ENCODE data around the gene MORC1. TPM values are rescaled to one million over a fixed set of nuclear protein-coding genes. Genes with fewer than 3 reads are reported as not detected.

MORC1 gene
- polyA plus RNA-seq, 2 of the 4 experiments (the other 2 are of a cell fraction) = not detected

GRCh38 chr3:109021556-109021955 is 96.4 kb downstream of the MORC1 start:
- H3K4me2 ChIP-seq = no peak overlapping the region
- FAIRE-seq = no peak
- no peak overlapping the region for H3K4me3 ChIP-seq
- no peaks in the 10 kb centered on the region for H3K4me1 ChIP-seq
- no peak for DNase-seq (ENCODE audit: low read depth in 1 of 2, low spot score in 1 of 2)
- no peak for ATAC-seq
- 10% methylated on average over 1 of the region's 1 CpG for WGBS (ENCODE audit: missing lambda C conversion rate)
- H3K9me3 ChIP-seq = no peaks in the 10 kb centered on the region
- POLR2A ChIA-PET = no interaction called here
- CTCF ChIA-PET = no interaction called here
- TF ChIP-seq MAFK (IDR thresholded peaks at IDR 0.05; ENCODE audit: partially characterized antibody) = no peak
- TF ChIP-seq HEYL (CRISPR knock-in tag; IDR thresholded peaks at IDR 0.05) = no peak
- TF ChIP-seq CEBPB (IDR thresholded peaks at IDR 0.05) = no peak
- no peak for TF ChIP-seq ELK1 (IDR thresholded peaks at IDR 0.05; ENCODE audit: low read depth, low read length)
- H3K27ac ChIP-seq = no peak overlapping the region

- DNase-seq (ENCODE audit: low read depth in 1 of 2, low spot score in 1 of 2) = peak in 1 of 2 experiments; percentile 18
- FAIRE-seq = no peak
- CTCF ChIA-PET = interaction anchor here (0.8 to 1.8 kb wide), 3 partner anchors 13 to 206 kb away, joined by 3 to 5 read pairs (median 4); no protein-coding TSS in a partner anchor
- H3K27ac ChIP-seq = no peak overlapping the region
- ATAC-seq = peak in 1 of 2 experiments; percentile 63; a peak in 3 of 6 replicates
- no peaks in the 10 kb centered on the region for H3K9me3 ChIP-seq
- H3K4me1 ChIP-seq = no peaks in the 10 kb centered on the region
- no peak overlapping the region for H3K4me3 ChIP-seq
- POLR2A ChIA-PET = no interaction called here
- H3K4me2 ChIP-seq = no peak overlapping the region
- WGBS (ENCODE audit: missing lambda C conversion rate) = 25% methylated on average over 6 of the region's 6 CpGs
- 0 out of 3 replicates have a peak, but pooled peaks have one; percentile 18 for TF ChIP-seq CTCF (IDR thresholded peaks at IDR 0.05)
- peak; percentile 29; the same call in 2 of the 3 replicates for TF ChIP-seq SMC3 (IDR thresholded peaks at IDR 0.05)
- no peak for TF ChIP-seq HEYL (CRISPR knock-in tag; IDR thresholded peaks at IDR 0.05)
- 0 out of 5 replicates have a peak, but pooled peaks of 1 of the 2 experiments have one; percentile 15 for TF ChIP-seq RAD21 (conservative IDR thresholded peaks at IDR 0.05 in 1 of 2, IDR thresholded peaks at IDR 0.05 in 1 of 2)
Observed at GRCh38 chr3:109018828-109019227, 99.1 kb downstream of the MORC1 start.

GRCh38 chr3:109005443-109005842 is 112.5 kb downstream of the MORC1 start:
- CTCF ChIA-PET = interaction anchor here (1.0 kb wide), 1 partner anchor 13 kb away, joined by 4 read pairs; no protein-coding TSS in a partner anchor
- no peak for ATAC-seq
- H3K27ac ChIP-seq = no peak overlapping the region
- no peak overlapping the region for H3K4me2 ChIP-seq
- H3K4me1 ChIP-seq = no peaks in the 10 kb centered on the region
- no peak for TF ChIP-seq MYC (IDR thresholded peaks at IDR 0.05; ENCODE audit: borderline replicate concordance, low read length)
- TF ChIP-seq ESRRA (IDR thresholded peaks at IDR 0.05; ENCODE audit: borderline replicate concordance, low read length) = no peak
- TF ChIP-seq KDM5A (IDR thresholded peaks at IDR 0.05) = no peak
- no peak for TF ChIP-seq TFCP2L1 (CRISPR knock-in tag; IDR thresholded peaks at IDR 0.05)
- no peak for TF ChIP-seq RFX5 (IDR thresholded peaks at IDR 0.05)
- TF ChIP-seq CEBPB (IDR thresholded peaks at IDR 0.05) = no peak
- no peak for TF ChIP-seq USF2 (IDR thresholded peaks at IDR 0.05)
- TF ChIP-seq HDAC2 (IDR thresholded peaks at IDR 0.05) = no peak
- TF ChIP-seq CHD4 (IDR thresholded peaks at IDR 0.05; ENCODE audit: borderline replicate concordance) = no peak
- TF ChIP-seq MAX (IDR thresholded peaks at IDR 0.05) = no peak
- TF ChIP-seq RAD21 (conservative IDR thresholded peaks at IDR 0.05 in 1 of 2, IDR thresholded peaks at IDR 0.05 in 1 of 2) = no peak
- TF ChIP-seq EP300 (IDR thresholded peaks at IDR 0.05) = no peak
- TF ChIP-seq POLR2AphosphoS2 (conservative IDR thresholded peaks at IDR 0.05; ENCODE audit: low read length) = no peak
- TF ChIP-seq FOSB (CRISPR knock-in tag; IDR thresholded peaks at IDR 0.05) = no peak
- no peak for TF ChIP-seq HOXA7 (CRISPR knock-in tag; IDR thresholded peaks at IDR 0.05)
- no peak for TF ChIP-seq CBX2 (IDR thresholded peaks at IDR 0.05; ENCODE audit: borderline replicate concordance, low read depth)
- TF ChIP-seq EHF (CRISPR knock-in tag; IDR thresholded peaks at IDR 0.05) = no peak
- no peak for TF ChIP-seq ATOH8 (CRISPR knock-in tag; IDR thresholded peaks at IDR 0.05; ENCODE audit: low read depth)
- no peak for TF ChIP-seq KDM1A (IDR thresholded peaks at IDR 0.05; ENCODE audit: low read depth)
- no peak for TF ChIP-seq ZSCAN20 (CRISPR knock-in tag; IDR thresholded peaks at IDR 0.05)
- no peak overlapping the region for H3K4me3 ChIP-seq
- POLR2A ChIA-PET = no interaction called here
- H3K9me3 ChIP-seq = no peaks in the 10 kb centered on the region
- no peak for FAIRE-seq
- no peak for DNase-seq (ENCODE audit: low read depth in 1 of 2, low spot score in 1 of 2)
- WGBS (ENCODE audit: missing lambda C conversion rate) = 5% methylated on average over 3 of the region's 3 CpGs

All from A549 (cell line).